HCT116 (cell line): ENCODE results near the gene TMEM120A. TPM values are rescaled to one million over a fixed set of nuclear protein-coding genes. Genes with fewer than 3 reads are reported as not detected.

Experiments used
- ATAC-seq: fragments of 200-7000 bp; cut with Tn5 transposase; 2 replicates; pipeline ENCODE4 v1.9.1; 2020; ENCODE audit warnings: mild to moderate bottlenecking, moderate library complexity
- BruUV-seq: library from RNA; stranded (reverse); fragments of 400-500 nt; replicated peaks from 2 replicates; lab custom pipeline; 2021; lab: Mats Ljungman, UMichigan
- CTCF ChIA-PET: fragments of 300-600 bp; sonication (Branson Sonifier 250); formaldehyde crosslinking; loops from one replicate; lab custom pipeline; 2021; ENCODE audit warnings: antibody characterized with exemption; lab: Charles Lee
- POLR2A ChIA-PET: fragments of 300-600, 350-600 bp; sonication (Branson Sonifier 250); formaldehyde crosslinking; loops from one replicate; lab custom pipeline; 2021; ENCODE audit warnings: antibody characterized with exemption; lab: Charles Lee
- RAD21 ChIA-PET, 2 experiments: fragments of 300-600 bp; sonication (Branson Sonifier 250); formaldehyde crosslinking; loops; one replicate each; lab custom pipeline; 2023; ENCODE audit warnings: low total read pairs in 2 of 2; ENCODE audit not compliant: uncharacterized antibody in 2 of 2, unreplicated experiment in 2 of 2, low non-redundant PET in 1 of 2; lab: Charles Lee
- DNase-seq: peaks from one replicate; pipeline ENCODE4 v3.0.0-alpha.2; 2010; ENCODE audit warnings: low read depth, low spot score
- H2AFZ ChIP-seq: fragments of 200-600 bp; shearing (Covaris generic), sonication (generic); 2 replicates; pipeline ENCODE4 v1.6.1; 2017; ENCODE audit warnings: low read depth, mixed run types, mixed read lengths, antibody characterized with exemption, low read length; ENCODE audit not compliant: poor library complexity, severe bottlenecking
- H3K27ac ChIP-seq: 2 replicates; pipeline ENCODE4 v1.5.1; 2012; ENCODE audit warnings: low read depth, low read length
- H3K27me3 ChIP-seq: fragments of 200-600 bp; sonication (generic); 2 replicates; pipeline ENCODE4 v1.6.1; 2016; ENCODE audit warnings: mixed run types, low read length, mixed read lengths; ENCODE audit not compliant: insufficient read depth
- H3K36me3 ChIP-seq, 2 experiments: fragments of 200-500 bp in 1 of 2; fragments of 200-600 bp in 1 of 2; sonication (Bioruptor generic) in 1 of 2; sonication (generic) in 1 of 2; 2 replicates each; pipeline versions ENCODE4 v1.5.1 to v1.6.1; 2014 to 2016; ENCODE audit warnings: low read length in 2 of 2, inconsistent platforms in 1 of 2, mixed read lengths in 1 of 2, mixed run types in 1 of 2; ENCODE audit not compliant: insufficient read depth in 2 of 2, control insufficient read depth in 1 of 2
- H3K4me1 ChIP-seq, 2 experiments: fragments of 200-600 bp in 1 of 2; sonication (generic) in 1 of 2; 2 replicates each; pipeline versions ENCODE4 v1.5.1 to v1.6.1; 2012 to 2017; ENCODE audit warnings: low read length in 2 of 2, inconsistent platforms in 1 of 2, mild to moderate bottlenecking in 1 of 2, mixed read lengths in 1 of 2, mixed run types in 1 of 2, moderate library complexity in 1 of 2; ENCODE audit not compliant: insufficient read depth in 2 of 2, control insufficient read depth in 1 of 2
- H3K4me2 ChIP-seq: fragments of 200-600 bp; sonication (generic); 2 replicates; pipeline ENCODE4 v1.6.1; 2017; ENCODE audit warnings: mixed run types, low read length, mixed read lengths
- H3K4me3 ChIP-seq, 2 experiments: fragments of 200-600 bp in 1 of 2; sonication (generic) in 1 of 2; replicated peaks in 1 of 2; 2 replicates each; pipeline ENCODE4 v1.5.1; 2011 to 2016; ENCODE audit warnings: low read length in 2 of 2, control low read depth in 1 of 2, low read depth in 1 of 2, mild to moderate bottlenecking in 1 of 2, mixed read lengths in 1 of 2, mixed run types in 1 of 2
- H3K79me2 ChIP-seq: fragments of 200-600 bp; sonication (generic); 2 replicates; pipeline ENCODE4 v1.6.1; 2017; ENCODE audit warnings: mild to moderate bottlenecking, mixed run types, low read length, moderate library complexity, mixed read lengths; ENCODE audit not compliant: insufficient read depth
- H3K9ac ChIP-seq: fragments of 200-600 bp; sonication (generic); 2 replicates; pipeline ENCODE4 v1.6.1; 2016; ENCODE audit warnings: low read length, mixed read lengths
- H3K9me2 ChIP-seq: fragments of 200-600 bp; sonication (generic), shearing (Covaris generic); 2 replicates; pipeline ENCODE4 v1.6.1; 2017; ENCODE audit warnings: mixed run types, mild to moderate bottlenecking, moderate library complexity; ENCODE audit not compliant: insufficient read depth
- H3K9me3 ChIP-seq, 2 experiments: fragments of 200-500 bp in 1 of 2; fragments of 200-600 bp in 1 of 2; sonication (Bioruptor generic) in 1 of 2; sonication (generic) in 1 of 2; 2 replicates each; pipeline ENCODE4 v1.6.1; 2014 to 2017; ENCODE audit warnings: low read length in 2 of 2, mixed read lengths in 2 of 2, inconsistent platforms in 1 of 2, low read depth in 1 of 2, mild to moderate bottlenecking in 1 of 2, mixed run types in 1 of 2, moderate library complexity in 1 of 2; ENCODE audit not compliant: control insufficient read depth in 1 of 2, insufficient read depth in 1 of 2
- H4K20me1 ChIP-seq: fragments of 200-600 bp; sonication (generic), shearing (Covaris generic); 2 replicates; pipeline ENCODE4 v1.6.1; 2017; ENCODE audit warnings: mixed run types, mild to moderate bottlenecking, moderate library complexity; ENCODE audit not compliant: insufficient read depth
- CBX3 ChIP-seq: IDR thresholded peaks from 2 replicates; pipeline ENCODE4 v1.6.1; 2012; ENCODE audit warnings: low read depth
- CEBPB ChIP-seq: IDR thresholded peaks from 2 replicates; pipeline ENCODE4 v1.6.1; 2012; ENCODE audit warnings: low read depth
- EGR1 ChIP-seq: IDR thresholded peaks from 2 replicates; pipeline ENCODE4 v1.6.1; 2012; ENCODE audit warnings: low read depth
- ELF1 ChIP-seq: IDR thresholded peaks from 2 replicates; pipeline ENCODE4 v1.6.1; 2012; ENCODE audit warnings: low read depth, borderline replicate concordance
- EZH2 ChIP-seq: fragments of 200-600 bp; sonication (generic); IDR thresholded peaks from 2 replicates; pipeline ENCODE4 v1.6.1; 2017; ENCODE audit warnings: antibody characterized with exemption, mixed run types
- EZH2phosphoT487 ChIP-seq: fragments of 200-600 bp; IDR thresholded peaks from 2 replicates; pipeline ENCODE4 v1.6.1; 2018; ENCODE audit warnings: antibody characterized with exemption, borderline replicate concordance
- JUND ChIP-seq: IDR thresholded peaks from 2 replicates; pipeline ENCODE4 v1.6.1; 2012
- POLR2A ChIP-seq: IDR thresholded peaks from 2 replicates; pipeline ENCODE4 v1.7.0; 2011; ENCODE audit warnings: borderline replicate concordance; ENCODE audit not compliant: insufficient read depth, insufficient read length; ENCODE audit errors: extremely low read depth
- SP1 ChIP-seq: IDR thresholded peaks from 2 replicates; pipeline ENCODE4 v1.6.1; 2012; ENCODE audit warnings: low read depth
- SRF ChIP-seq: IDR thresholded peaks from 2 replicates; pipeline ENCODE4 v1.6.1; 2012; ENCODE audit warnings: low read depth
- TCF7L2 ChIP-seq: IDR thresholded peaks from 2 replicates; pipeline ENCODE4 v1.7.0; 2011; ENCODE audit warnings: borderline replicate concordance, inconsistent platforms; ENCODE audit not compliant: insufficient read depth, insufficient read length; ENCODE audit errors: extremely low read depth
- ZFX ChIP-seq: fragments of 450-650 bp; IDR thresholded peaks from 2 replicates; pipeline ENCODE4 v1.6.1; 2017
- intact Hi-C: fragments of 100-400 bp; cut with micrococcal nuclease; formaldehyde crosslinking; loops from 2 replicates; pipeline ENCODE4 v1.10.0; 2022
- total RNA-seq: library from RNA; stranded (reverse); gene quantifications from one replicate; pipeline ENCODE4 v1.2.1, GENCODE V29; 2021; ENCODE audit not compliant: unreplicated experiment
- TF ChIP-seq, protein P1 (sequence below): IDR thresholded peaks from 2 replicates; pipeline ENCODE4 v1.6.1; 2011; ENCODE audit warnings: mild to moderate bottlenecking, low read length, moderate library complexity; ENCODE audit not compliant: insufficient replicate concordance; ENCODE audit errors: extremely low read depth

The TMEM120A gene
- total RNA-seq, 1 experiment from 2014 or later: 25.9 TPM

DNA sequence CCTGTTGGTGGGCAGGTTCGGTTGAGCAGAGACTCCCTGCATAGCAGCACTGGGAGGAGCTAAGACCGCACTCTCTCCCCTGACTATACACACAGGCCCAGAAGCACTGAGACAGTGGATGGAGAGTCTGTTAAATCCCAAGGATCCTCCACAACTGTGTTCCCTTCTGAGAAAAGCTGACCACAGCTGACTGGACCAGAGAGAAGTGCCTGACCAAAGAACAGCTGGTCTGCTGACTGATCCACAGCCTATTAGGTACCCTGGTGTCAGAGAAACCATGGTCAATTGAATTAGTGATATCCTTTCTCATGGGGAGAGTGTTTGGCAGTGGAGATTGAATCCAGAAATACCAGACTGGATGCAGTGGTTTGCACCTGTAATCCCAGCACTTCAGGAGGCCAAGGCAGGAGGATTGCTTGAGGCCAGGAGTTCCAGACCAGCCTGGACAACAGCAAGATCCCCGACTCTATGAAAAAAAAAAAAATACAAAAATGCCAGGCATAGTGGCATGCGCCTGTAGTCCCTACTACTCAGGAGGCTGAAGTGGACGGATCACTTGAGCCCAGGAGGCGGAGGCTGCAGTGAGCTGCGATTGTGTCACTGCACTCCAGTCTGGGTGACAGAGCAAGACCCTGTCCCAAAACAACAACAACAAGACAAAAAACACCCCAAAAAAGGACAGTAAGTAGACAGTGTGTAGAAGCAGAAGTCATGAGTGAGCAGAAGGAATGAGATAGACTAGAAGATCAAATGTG is 27.8 kb upstream of the TMEM120A start:
- Histone ChIP-seq H4K20me1 (no peaks in the 10 kb centered on the region), H3K4me3 (no peak overlapping the region), H3K9me2 (no peaks in the 10 kb centered on the region), H3K9ac (no peak overlapping the region), H3K4me2 (no peak overlapping the region), H3K36me3 (peaks cover 0 to 2% of the 10 kb centered on the region in 2 experiments; a peak in 1 of 4 replicates), H3K79me2 (no peaks in the 10 kb centered on the region), H3K9me3 (no peaks in the 10 kb centered on the region), H3K27me3 (no peaks in the 10 kb centered on the region), H3K27ac (no peak overlapping the region), H3K4me1 (no peaks in the 10 kb centered on the region), H2AFZ (no peak overlapping the region)
- BruUV-seq: no TSS peak
- DNase-seq (no peak), ATAC-seq (no peak)
- POLR2A ChIA-PET: no interaction called here
- intact Hi-C loops: loop anchor here (10.0 kb wide), 1 partner anchor 257 kb away; no protein-coding TSS in a partner anchor
- CTCF ChIA-PET: interaction anchor here (3.9 kb wide), 1 partner anchor 157 kb away, joined by 72 read pairs; no protein-coding TSS in a partner anchor
- no peak for TF ChIP-seq EZH2
- TF ChIP-seq, protein P1, sequence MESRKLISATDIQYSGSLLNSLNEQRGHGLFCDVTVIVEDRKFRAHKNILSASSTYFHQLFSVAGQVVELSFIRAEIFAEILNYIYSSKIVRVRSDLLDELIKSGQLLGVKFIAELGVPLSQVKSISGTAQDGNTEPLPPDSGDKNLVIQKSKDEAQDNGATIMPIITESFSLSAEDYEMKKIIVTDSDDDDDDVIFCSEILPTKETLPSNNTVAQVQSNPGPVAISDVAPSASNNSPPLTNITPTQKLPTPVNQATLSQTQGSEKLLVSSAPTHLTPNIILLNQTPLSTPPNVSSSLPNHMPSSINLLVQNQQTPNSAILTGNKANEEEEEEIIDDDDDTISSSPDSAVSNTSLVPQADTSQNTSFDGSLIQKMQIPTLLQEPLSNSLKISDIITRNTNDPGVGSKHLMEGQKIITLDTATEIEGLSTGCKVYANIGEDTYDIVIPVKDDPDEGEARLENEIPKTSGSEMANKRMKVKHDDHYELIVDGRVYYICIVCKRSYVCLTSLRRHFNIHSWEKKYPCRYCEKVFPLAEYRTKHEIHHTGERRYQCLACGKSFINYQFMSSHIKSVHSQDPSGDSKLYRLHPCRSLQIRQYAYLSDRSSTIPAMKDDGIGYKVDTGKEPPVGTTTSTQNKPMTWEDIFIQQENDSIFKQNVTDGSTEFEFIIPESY: no peak
- TF ChIP-seq JUND: no peak
- TF ChIP-seq SP1: no peak
- TF ChIP-seq SRF: no peak
- no peak for TF ChIP-seq EZH2phosphoT487
- TF ChIP-seq CBX3: no peak
- TF ChIP-seq EGR1: no peak
- no peak for TF ChIP-seq CEBPB
- TF ChIP-seq POLR2A: no peak
- TF ChIP-seq TCF7L2: no peak
- TF ChIP-seq ZFX: no peak
- TF ChIP-seq ELF1: no peak
- RAD21 ChIA-PET: no interaction called here
